HAP-1 (cell line): ENCODE measurements around the gene LMO7.
"Not testable (repeated sequence)": the region's sequence is repeated elsewhere in the genome, so short reads cannot be mapped to it uniquely, and the experiment has no call there.

Experiments
- DNase-seq, 2 experiments: peaks; one replicate each; pipeline ENCODE4 v3.0.0-alpha.2; 2016 to 2020; ENCODE audit warnings: low spot score in 2 of 2
- H3K27me3 ChIP-seq: fragments of 250-450 bp; sonication (Bioruptor Pico); 2 replicates; pipeline ENCODE4 v1.5.1; 2020; ENCODE audit warnings: low read depth, mild to moderate bottlenecking, moderate library complexity
- H3K36me3 ChIP-seq: fragments of 250-450 bp; sonication (Bioruptor Pico); replicated peaks from 2 replicates; pipeline ENCODE4 v1.5.1; 2020; ENCODE audit warnings: mild to moderate bottlenecking
- H3K4me1 ChIP-seq: fragments of 250-450 bp; sonication (Bioruptor Pico); 2 replicates; pipeline ENCODE4 v1.5.1; 2020; ENCODE audit warnings: mild to moderate bottlenecking
- H3K4me3 ChIP-seq: fragments of 250-450 bp; sonication (Bioruptor Pico); 2 replicates; pipeline ENCODE4 v1.5.1; 2020; ENCODE audit warnings: mild to moderate bottlenecking, moderate library complexity
- H3K9me3 ChIP-seq: fragments of 250-450 bp; sonication (Bioruptor Pico); 2 replicates; pipeline ENCODE4 v1.5.1; 2020; ENCODE audit warnings: mild to moderate bottlenecking, moderate library complexity
- in situ Hi-C: fragments of 300-500 bp; cut with MboI; formaldehyde crosslinking; loops from 3 replicates; pipeline ENCODE4 v1.14.3; 2020; ENCODE audit warnings: low sequenced_read_pairs, inconsistent platforms, mixed read lengths

LMO7 gene

GRCh38 chr13:75764251-75764925, 128.3 kb downstream of the LMO7 start:
- in situ Hi-C loops, result no loop called here
- DNase-seq, result no peak

GRCh38 chr13:75764926-75765310, 128.8 kb downstream of the LMO7 start:
- H3K27me3 ChIP-seq, result no peaks in the 10 kb centered on the region
- no peaks in the 10 kb centered on the region for H3K36me3 ChIP-seq
- no peak for DNase-seq
- H3K9me3 ChIP-seq, result no peaks in the 10 kb centered on the region
- H3K4me3 ChIP-seq, result no peak overlapping the region
- in situ Hi-C loops, result no loop called here
- H3K4me1 ChIP-seq, result no peaks in the 10 kb centered on the region

More at GRCh38 chr13:75764251-75764925, 128.3 kb downstream of the LMO7 start:
- H3K9me3 ChIP-seq, result no peaks in the 10 kb centered on the region
- no peaks in the 10 kb centered on the region for H3K4me1 ChIP-seq
- no peak overlapping the region for H3K4me3 ChIP-seq
- no peaks in the 10 kb centered on the region for H3K27me3 ChIP-seq
- H3K36me3 ChIP-seq, result no peaks in the 10 kb centered on the region

- in situ Hi-C loops, result no loop called here
Measured at GRCh38 chr13:75766636-75767035, 130.5 kb downstream of the LMO7 start.

GRCh38 chr13:75769141-75769905, 133.2 kb downstream of the LMO7 start:
- H3K4me1 ChIP-seq, result no peaks in the 10 kb centered on the region
- in situ Hi-C loops, result no loop called here
- no peak for DNase-seq
- H3K4me3 ChIP-seq, result no peak overlapping the region
- no peaks in the 10 kb centered on the region for H3K27me3 ChIP-seq
- H3K9me3 ChIP-seq, result no peaks in the 10 kb centered on the region
- H3K36me3 ChIP-seq, result no peaks in the 10 kb centered on the region

More at GRCh38 chr13:75766636-75767035, 130.5 kb downstream of the LMO7 start:
- DNase-seq, result no peak
- Histone ChIP-seq H3K9me3 (no peaks in the 10 kb centered on the region), H3K4me1 (no peaks in the 10 kb centered on the region), H3K36me3 (no peaks in the 10 kb centered on the region), H3K4me3 (no peak overlapping the region), H3K27me3 (no peaks in the 10 kb centered on the region)

GRCh38 chr13:75770164-75770563, 134.0 kb downstream of the LMO7 start:
- DNase-seq, result no peak
- in situ Hi-C loops, result no loop called here
- no peak overlapping the region for H3K4me3 ChIP-seq
- no peaks in the 10 kb centered on the region for H3K4me1 ChIP-seq
- H3K9me3 ChIP-seq, result no peaks in the 10 kb centered on the region
- no peaks in the 10 kb centered on the region for H3K36me3 ChIP-seq
- no peaks in the 10 kb centered on the region for H3K27me3 ChIP-seq

GRCh38 chr13:75770592-75771011, 134.5 kb downstream of the LMO7 start:
- Histone ChIP-seq H3K4me3 (no peak overlapping the region), H3K4me1 (no peaks in the 10 kb centered on the region), H3K9me3 (no peaks in the 10 kb centered on the region), H3K36me3 (no peaks in the 10 kb centered on the region), H3K27me3 (no peaks in the 10 kb centered on the region)
- in situ Hi-C loops, result no loop called here
- DNase-seq, result no peak

GRCh38 chr13:75771226-75771625, 135.1 kb downstream of the LMO7 start:
- no peaks in the 10 kb centered on the region for H3K4me1 ChIP-seq
- no peaks in the 10 kb centered on the region for H3K9me3 ChIP-seq
- in situ Hi-C loops, result no loop called here
- no peaks in the 10 kb centered on the region for H3K36me3 ChIP-seq
- no peak overlapping the region for H3K4me3 ChIP-seq
- H3K27me3 ChIP-seq, result no peaks in the 10 kb centered on the region
- DNase-seq, result no peak

- H3K4me1 ChIP-seq, result no peaks in the 10 kb centered on the region
- H3K9me3 ChIP-seq, result no peaks in the 10 kb centered on the region
- H3K27me3 ChIP-seq, result no peaks in the 10 kb centered on the region
- in situ Hi-C loops, result no loop called here
- no peak for DNase-seq
- H3K4me3 ChIP-seq, result no peak overlapping the region
- H3K36me3 ChIP-seq, result no peaks in the 10 kb centered on the region
Measured at GRCh38 chr13:75771818-75772217, 135.7 kb downstream of the LMO7 start.

- no peak for DNase-seq
- Histone ChIP-seq H3K9me3 (no peaks in the 10 kb centered on the region), H3K4me3 (no peak overlapping the region), H3K4me1 (no peaks in the 10 kb centered on the region), H3K36me3 (no peaks in the 10 kb centered on the region), H3K27me3 (no peaks in the 10 kb centered on the region)
- in situ Hi-C loops, result no loop called here
Measured at GRCh38 chr13:75774176-75774575, 138.0 kb downstream of the LMO7 start.

- Histone ChIP-seq H3K27me3 (no peaks in the 10 kb centered on the region), H3K9me3 (no peaks in the 10 kb centered on the region), H3K4me1 (no peaks in the 10 kb centered on the region), H3K36me3 (no peaks in the 10 kb centered on the region), H3K4me3 (no peak overlapping the region)
- no peak for DNase-seq
- in situ Hi-C loops, result no loop called here
Measured at GRCh38 chr13:75776550-75776949, 140.4 kb downstream of the LMO7 start.

- Histone ChIP-seq H3K4me1 (no peaks in the 10 kb centered on the region), H3K27me3 (no peaks in the 10 kb centered on the region), H3K36me3 (no peaks in the 10 kb centered on the region), H3K4me3 (no peak overlapping the region), H3K9me3 (no peaks in the 10 kb centered on the region)
- in situ Hi-C loops, result no loop called here
- no peak for DNase-seq
Measured at GRCh38 chr13:75779393-75779792, 143.3 kb downstream of the LMO7 start.

- DNase-seq, H3K4me1 ChIP-seq, H3K9me3 ChIP-seq, in situ Hi-C loops, H3K4me3 ChIP-seq, H3K27me3 ChIP-seq, H3K36me3 ChIP-seq: not testable (repeated sequence)
Measured at GRCh38 chr13:75780103-75780502, 144.0 kb downstream of the LMO7 start.

- Histone ChIP-seq H3K9me3 (no peaks in the 10 kb centered on the region), H3K4me3 (no peak overlapping the region), H3K27me3 (no peaks in the 10 kb centered on the region), H3K4me1 (no peaks in the 10 kb centered on the region), H3K36me3 (no peaks in the 10 kb centered on the region)
- in situ Hi-C loops, result no loop called here
- no peak for DNase-seq
Measured at GRCh38 chr13:75782985-75783384, 146.9 kb downstream of the LMO7 start.

GRCh38 chr13:75784003-75784402, 147.9 kb downstream of the LMO7 start:
- no peaks in the 10 kb centered on the region for H3K27me3 ChIP-seq
- in situ Hi-C loops, result no loop called here
- no peaks in the 10 kb centered on the region for H3K36me3 ChIP-seq
- H3K4me3 ChIP-seq, result no peak overlapping the region
- H3K9me3 ChIP-seq, result no peaks in the 10 kb centered on the region
- no peaks in the 10 kb centered on the region for H3K4me1 ChIP-seq
- DNase-seq, result no peak
